K562 (cell line): ENCODE results near the gene TRAPPC1. TPM values are rescaled to one million over a fixed set of nuclear protein-coding genes. Genes with fewer than 3 reads are reported as not detected.
A peak's percentile ranks its signal among the peaks of the same experiment; 100 is the strongest.

Experiments
- ATAC-seq: fragments of 200-7000 bp; cut with Tn5 transposase; 3 replicates; pipeline ENCODE4 v1.9.1; 2020; ENCODE audit warnings: moderate library complexity
- BruUV-seq: library from RNA; stranded (reverse); fragments of 400-500 nt; replicated peaks from 2 replicates; lab custom pipeline; 2021; lab: Mats Ljungman, UMichigan
- CTCF ChIA-PET: fragments of 300-600 bp; formaldehyde crosslinking; extraction: SDS; loops from one replicate; lab custom pipeline; 2021; ENCODE audit warnings: low intra/inter-chr PET ratio; lab: Yijun Ruan, JAX
- POLR2A ChIA-PET: fragments of 300-600, 350-650 bp; sonication (Branson Sonifier 250); formaldehyde crosslinking; extraction: SDS; loops from one replicate; lab custom pipeline; 2021; ENCODE audit warnings: antibody characterized with exemption, inconsistent platforms; lab: Yijun Ruan, JAX
- DNase-seq, 4 experiments: peaks; one replicate each; pipeline versions ENCODE4 v3.0.0 to v3.0.0-alpha.2; 2011 to 2018; ENCODE audit warnings: low spot score in 3 of 4, mixed read lengths in 3 of 4; ENCODE audit errors: extremely low read depth in 1 of 4
- FAIRE-seq: peaks from 2 replicates; lab custom pipeline; 2011; peaks lifted over from hg19 to GRCh38; lab: Jason Lieb, UNC
- H2AFZ ChIP-seq: 2 replicates; pipeline ENCODE4 v1.6.0; 2011; ENCODE audit warnings: low read depth, low read length, control low read depth, inconsistent platforms
- H3K27ac ChIP-seq: fragments of 200-600 bp; 3 replicates; pipeline ENCODE4 v1.8.0; 2011; ENCODE audit warnings: low read depth, mild to moderate bottlenecking, control low read depth, inconsistent platforms, low read length, moderate library complexity, mixed read lengths; ENCODE audit errors: extremely low read depth
- H3K27me3 ChIP-seq, 2 experiments: fragments of 300-600 bp in 1 of 2; 2 replicates in 1 of 2; 3 replicates in 1 of 2; pipeline versions ENCODE4 v1.6.0 to v1.8.0; 2011; ENCODE audit warnings: inconsistent platforms in 2 of 2, low read length in 2 of 2, mild to moderate bottlenecking in 1 of 2, mixed read lengths in 1 of 2, moderate library complexity in 1 of 2; ENCODE audit not compliant: control insufficient read depth in 2 of 2, insufficient read depth in 2 of 2
- H3K36me3 ChIP-seq: fragments of 300-600 bp; 3 replicates; pipeline ENCODE4 v1.8.0; 2011; ENCODE audit warnings: mild to moderate bottlenecking, low read length, inconsistent platforms; ENCODE audit not compliant: control insufficient read depth, insufficient read depth
- H3K4me1 ChIP-seq, 2 experiments: fragments of 200-600 bp in 1 of 2; replicated peaks in 1 of 2; 2 replicates in 1 of 2; 3 replicates in 1 of 2; pipeline versions ENCODE4 v1.5.1 to v1.8.0; 2011; ENCODE audit warnings: inconsistent platforms in 2 of 2, low read length in 2 of 2, mild to moderate bottlenecking in 1 of 2, mixed read lengths in 1 of 2, moderate library complexity in 1 of 2; ENCODE audit not compliant: control insufficient read depth in 2 of 2, insufficient read depth in 2 of 2
- H3K4me2 ChIP-seq: 2 replicates; pipeline ENCODE4 v1.6.1; 2011; ENCODE audit warnings: low read length, control low read depth, inconsistent platforms, mixed read lengths; ENCODE audit not compliant: insufficient read depth
- H3K4me3 ChIP-seq: fragments of 200-600 bp; sonication (generic), shearing (Covaris generic); 2 replicates; pipeline ENCODE4 v1.5.1; 2016; ENCODE audit warnings: control low read depth, inconsistent platforms
- H3K79me2 ChIP-seq: fragments of 200-600 bp; 3 replicates; pipeline ENCODE4 v1.8.0; 2011; ENCODE audit warnings: low read length, inconsistent platforms; ENCODE audit not compliant: control insufficient read depth, insufficient read depth
- H3K9ac ChIP-seq, 2 experiments: 2 replicates each; pipeline versions ENCODE4 v1.6.0 to v1.6.1; 2011; ENCODE audit warnings: low read depth in 2 of 2, low read length in 2 of 2, control low read depth in 1 of 2, inconsistent platforms in 1 of 2, mild to moderate bottlenecking in 1 of 2, mixed read lengths in 1 of 2; ENCODE audit not compliant: insufficient read depth in 1 of 2
- H3K9me1 ChIP-seq: one replicate; pipeline ENCODE4 v1.6.0; 2011; ENCODE audit warnings: inconsistent platforms, mild to moderate bottlenecking, low read length, moderate library complexity; ENCODE audit not compliant: control insufficient read depth, insufficient read depth
- H3K9me3 ChIP-seq: replicated peaks from 2 replicates; pipeline ENCODE4 v1.5.1; 2011; ENCODE audit warnings: low read depth, low read length, inconsistent platforms; ENCODE audit not compliant: control insufficient read depth, insufficient read depth
- H4K20me1 ChIP-seq: replicated peaks from 2 replicates; pipeline ENCODE4 v1.6.1; 2011; ENCODE audit warnings: low read length, inconsistent platforms, mixed read lengths; ENCODE audit not compliant: control insufficient read depth, insufficient read depth
- CTCF ChIP-seq, 3 experiments: IDR thresholded peaks in 2 of 3; conservative IDR thresholded peaks in 1 of 3; 2 replicates each; pipeline ENCODE4 v1.5.1; 2011 to 2012; ENCODE audit warnings: low read length in 3 of 3, mild to moderate bottlenecking in 3 of 3, control low read depth in 2 of 3, improper control_type of control experiment in 1 of 3, inconsistent platforms in 1 of 3, low read depth in 1 of 3, mixed read lengths in 1 of 3, moderate library complexity in 1 of 3; ENCODE audit not compliant: insufficient read depth in 2 of 3
- FOSL1 ChIP-seq: fragments of 200-800 bp; sonication (Bioruptor generic); conservative IDR thresholded peaks from 2 replicates; pipeline ENCODE4 v1.6.1; 2016; ENCODE audit warnings: missing genetic modification characterization, missing compliant biosample characterization
- GTF2E2 ChIP-seq: fragments of 200-800 bp; sonication (Bioruptor generic); IDR thresholded peaks from 2 replicates; pipeline ENCODE4 v1.6.1; 2016; ENCODE audit warnings: missing genetic modification characterization, missing compliant biosample characterization
- KDM1A ChIP-seq, 2 experiments: fragments of 450-650 bp; IDR thresholded peaks; 2 replicates each; pipeline ENCODE4 v1.6.1; 2016; ENCODE audit warnings: mild to moderate bottlenecking in 2 of 2
- LEF1 ChIP-seq: fragments of 450-650 bp; IDR thresholded peaks from 2 replicates; pipeline ENCODE4 v1.6.1; 2016; ENCODE audit warnings: mild to moderate bottlenecking
- MAX ChIP-seq: sonication (generic); formaldehyde crosslinking; IDR thresholded peaks from 2 replicates; pipeline ENCODE4 v1.9.0; 2022; ENCODE audit warnings: mild to moderate bottlenecking, missing genetic modification reagents
- NFRKB ChIP-seq: fragments of 450-650 bp; IDR thresholded peaks from 2 replicates; pipeline ENCODE4 v1.6.1; 2016; ENCODE audit warnings: low read depth
- SOX6 ChIP-seq: fragments of 450-650 bp; IDR thresholded peaks from 2 replicates; pipeline ENCODE4 v1.6.1; 2014; ENCODE audit warnings: mild to moderate bottlenecking
- TBP ChIP-seq: optimal IDR thresholded peaks from 2 replicates; pipeline ENCODE3; 2011; ENCODE audit warnings: low read depth, low read length, improper control_type of control experiment
- TRIM24 ChIP-seq, 2 experiments: fragments of 450-650 bp; IDR thresholded peaks; 2 replicates each; pipeline ENCODE4 v1.6.1; 2016
- ZFP30 ChIP-seq: fragments of 250-450 bp; sonication (Bioruptor Pico); IDR thresholded peaks from 2 replicates; pipeline ENCODE4 v1.8.0; 2022; ENCODE audit warnings: moderate library complexity, mild to moderate bottlenecking, inconsistent platforms, borderline replicate concordance
- ZNF41 ChIP-seq: fragments of 250-450 bp; sonication (Bioruptor Pico); conservative IDR thresholded peaks from 2 replicates; pipeline ENCODE4 v1.4.0; 2020; ENCODE audit warnings: mild to moderate bottlenecking
- ZNF644 ChIP-seq: fragments of 200-800 bp; sonication (Bioruptor generic); IDR thresholded peaks from 2 replicates; pipeline ENCODE4 v1.6.1; 2016; ENCODE audit warnings: low read depth, missing genetic modification characterization, missing compliant biosample characterization
- ZNF707 ChIP-seq: fragments of 250-450 bp; sonication (Bioruptor Pico); conservative IDR thresholded peaks from 2 replicates; pipeline ENCODE4 v1.8.0; 2022; ENCODE audit warnings: inconsistent platforms, mild to moderate bottlenecking, moderate library complexity
- WGBS: fragments of 100-300 bp; shearing (Covaris generic); methylation state at CpG from one replicate; pipeline ENCODE4 v1.1.6; 2016; ENCODE audit warnings: low coverage, mixed read lengths; ENCODE audit not compliant: insufficient coverage; ENCODE audit errors: missing lambda C conversion rate; 5-methylcytosine and 5-hydroxymethylcytosine counted together
- in situ Hi-C: fragments of 300-500 bp; cut with MboI; formaldehyde crosslinking; loops from 4 replicates; pipeline ENCODE4 v1.15.0; 2018; ENCODE audit warnings: inconsistent platforms, mixed read lengths
- intact Hi-C: fragments of 100-400 bp; cut with micrococcal nuclease; formaldehyde crosslinking; loops from 2 replicates; pipeline ENCODE4 v1.14.2; 2022
- polyA plus RNA-seq, 8 experiments: library from polyadenylated mRNA; depleted of rRNA in 4 of 8; stranded (reverse) in 5 of 8; unstranded in 3 of 8; fragments of >200 nt; fragmentation: Nextera tagmentation in 2 of 8; fragmentation: Illumina TruSeq in 1 of 8; extraction: Ambion mirVana in 2 of 8; extraction: Trizol in 1 of 8; gene quantifications; 2 replicates each; pipeline versions ENCODE4 v1.2.1 to v1.2.3, GENCODE V29; 2011 to 2014; ENCODE audit warnings: inconsistent platforms in 1 of 8, missing spikeins in 1 of 8
- total RNA-seq, 7 experiments: library from RNA; depleted of rRNA in 6 of 7; stranded (reverse); fragments of >200 nt in 6 of 7; fragmentation: Illumina TruSeq in 2 of 7; extraction: Trizol in 2 of 7; gene quantifications; 2 replicates each; pipeline versions ENCODE4 v1.2.1 to v1.2.3, GENCODE V29; 2011 to 2021; ENCODE audit warnings: low replicate concordance in 1 of 7
- TF ChIP-seq, protein P1 (sequence below), 2 experiments: fragments of 450-650 bp; IDR thresholded peaks; 2 replicates each; pipeline ENCODE4 v1.6.1; 2018; ENCODE audit warnings: mild to moderate bottlenecking in 2 of 2, low read depth in 1 of 2; ENCODE audit not compliant: partially characterized antibody in 2 of 2
- TF ChIP-seq, protein P2 (sequence below): sonication (generic); formaldehyde crosslinking; IDR thresholded peaks from 2 replicates; pipeline ENCODE4 v1.5.0; 2020; ENCODE audit warnings: missing genetic modification reagents

Gene TRAPPC1
- total and polyA plus RNA-seq, 9 of the 15 experiments (the other 6 are each of a cell fraction or from before 2014, with no cell fraction given), result 11.7 to 82.8 (median 36.2) TPM

DNA sequence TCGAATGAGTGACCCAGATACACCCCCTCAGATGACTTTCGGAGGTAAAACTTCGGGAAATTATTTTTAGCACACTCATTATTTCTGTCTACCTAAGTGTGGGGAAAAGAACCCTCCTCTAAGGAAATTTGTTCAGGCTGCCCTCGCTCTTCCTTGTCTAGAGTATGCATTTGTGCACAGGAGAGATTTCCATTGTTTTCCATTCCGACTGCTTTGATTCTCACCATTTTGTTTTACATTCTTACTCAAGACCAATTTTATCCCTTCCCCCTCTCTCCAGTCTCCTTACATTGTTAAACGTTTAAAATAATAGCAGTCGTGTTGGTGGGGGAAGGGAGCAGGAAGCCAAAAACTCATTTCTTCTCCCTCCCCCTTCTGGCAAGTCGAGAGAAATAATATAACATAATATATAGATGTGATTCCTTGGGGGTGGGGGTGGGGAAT lies 44.7 kb downstream of the TRAPPC1 start:
- no TSS peak for BruUV-seq
- peaks cover 24 to 32% of the 10 kb centered on the region in 2 experiments; a peak in 4 of 5 replicates for H3K4me1 ChIP-seq
- H4K20me1 ChIP-seq, result no peaks in the 10 kb centered on the region; the same call in 1 of the 2 replicates
- 0% methylated on average over 7 of the region's 8 CpGs for WGBS
- no peak for ATAC-seq
- DNase-seq, result no peak
- H3K4me3 ChIP-seq, result peak overlapping the region; percentile 66
- H3K9me3 ChIP-seq, result no peaks in the 10 kb centered on the region
- ChIA-PET POLR2A (no interaction called here), CTCF (interaction anchor here (0.6 kb wide), 1 partner anchor 25 kb away, joined by 5 read pairs; no protein-coding TSS in a partner anchor)
- H3K9me1 ChIP-seq, result peaks cover 3% of the 10 kb centered on the region
- intact Hi-C loops (loop anchor here (2.0 kb wide), 1 partner anchor 30 kb away; the partner anchor contains the start of gene NAA38), in situ Hi-C loops (no loop called here)
- H3K9ac ChIP-seq, result peak overlapping the region; percentile 86 to 97; a peak in 3 of 4 replicates
- TF ChIP-seq GTF2E2 (tag) (peak; percentile 58; the same call in 1 of the 2 replicates), ZFP30 (CRISPR knock-in tag) (no peak), ZNF644 (tag) (0 out of 2 replicates have a peak, but pooled peaks have one; percentile 57), TRIM24 (IDR thresholded peaks at IDR 0.05) (0 out of 4 replicates have a peak, but pooled peaks of 1 of the 2 experiments have one; percentile 23), NFRKB (peak; percentile 44; the same call in 1 of the 2 replicates), MAX (CRISPR knock-in tag) (no peak), TBP (peak; percentile 44), SOX6 (peak; percentile 62; the same call in 1 of the 2 replicates), ZNF41 (CRISPR knock-in tag) (no peak), KDM1A (IDR thresholded peaks at IDR 0.05) (0 out of 4 replicates have a peak, but pooled peaks of 1 of the 2 experiments have one; percentile 10), FOSL1 (tag) (0 out of 2 replicates have a peak, but pooled peaks have one; percentile 22), LEF1 (peak; percentile 50), ZNF707 (CRISPR knock-in tag) (no peak), CTCF (IDR thresholded peaks at IDR 0.05 in 2 of 3, conservative IDR thresholded peaks at IDR 0.05 in 1 of 3; ENCODE audit: insufficient read depth in 2 of 3, low read depth in 1 of 3, low read length in 3 of 3) (0 out of 6 replicates have a peak, but pooled peaks of 1 of the 3 experiments have one; percentile 1)
- TF ChIP-seq, protein P1, sequence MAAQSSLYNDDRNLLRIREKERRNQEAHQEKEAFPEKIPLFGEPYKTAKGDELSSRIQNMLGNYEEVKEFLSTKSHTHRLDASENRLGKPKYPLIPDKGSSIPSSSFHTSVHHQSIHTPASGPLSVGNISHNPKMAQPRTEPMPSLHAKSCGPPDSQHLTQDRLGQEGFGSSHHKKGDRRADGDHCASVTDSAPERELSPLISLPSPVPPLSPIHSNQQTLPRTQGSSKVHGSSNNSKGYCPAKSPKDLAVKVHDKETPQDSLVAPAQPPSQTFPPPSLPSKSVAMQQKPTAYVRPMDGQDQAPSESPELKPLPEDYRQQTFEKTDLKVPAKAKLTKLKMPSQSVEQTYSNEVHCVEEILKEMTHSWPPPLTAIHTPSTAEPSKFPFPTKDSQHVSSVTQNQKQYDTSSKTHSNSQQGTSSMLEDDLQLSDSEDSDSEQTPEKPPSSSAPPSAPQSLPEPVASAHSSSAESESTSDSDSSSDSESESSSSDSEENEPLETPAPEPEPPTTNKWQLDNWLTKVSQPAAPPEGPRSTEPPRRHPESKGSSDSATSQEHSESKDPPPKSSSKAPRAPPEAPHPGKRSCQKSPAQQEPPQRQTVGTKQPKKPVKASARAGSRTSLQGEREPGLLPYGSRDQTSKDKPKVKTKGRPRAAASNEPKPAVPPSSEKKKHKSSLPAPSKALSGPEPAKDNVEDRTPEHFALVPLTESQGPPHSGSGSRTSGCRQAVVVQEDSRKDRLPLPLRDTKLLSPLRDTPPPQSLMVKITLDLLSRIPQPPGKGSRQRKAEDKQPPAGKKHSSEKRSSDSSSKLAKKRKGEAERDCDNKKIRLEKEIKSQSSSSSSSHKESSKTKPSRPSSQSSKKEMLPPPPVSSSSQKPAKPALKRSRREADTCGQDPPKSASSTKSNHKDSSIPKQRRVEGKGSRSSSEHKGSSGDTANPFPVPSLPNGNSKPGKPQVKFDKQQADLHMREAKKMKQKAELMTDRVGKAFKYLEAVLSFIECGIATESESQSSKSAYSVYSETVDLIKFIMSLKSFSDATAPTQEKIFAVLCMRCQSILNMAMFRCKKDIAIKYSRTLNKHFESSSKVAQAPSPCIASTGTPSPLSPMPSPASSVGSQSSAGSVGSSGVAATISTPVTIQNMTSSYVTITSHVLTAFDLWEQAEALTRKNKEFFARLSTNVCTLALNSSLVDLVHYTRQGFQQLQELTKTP (IDR thresholded peaks at IDR 0.05; ENCODE audit: low read depth in 1 of 2, partially characterized antibody in 2 of 2), result peak in 1 of 2 experiments; percentile 50
- TF ChIP-seq, protein P2, sequence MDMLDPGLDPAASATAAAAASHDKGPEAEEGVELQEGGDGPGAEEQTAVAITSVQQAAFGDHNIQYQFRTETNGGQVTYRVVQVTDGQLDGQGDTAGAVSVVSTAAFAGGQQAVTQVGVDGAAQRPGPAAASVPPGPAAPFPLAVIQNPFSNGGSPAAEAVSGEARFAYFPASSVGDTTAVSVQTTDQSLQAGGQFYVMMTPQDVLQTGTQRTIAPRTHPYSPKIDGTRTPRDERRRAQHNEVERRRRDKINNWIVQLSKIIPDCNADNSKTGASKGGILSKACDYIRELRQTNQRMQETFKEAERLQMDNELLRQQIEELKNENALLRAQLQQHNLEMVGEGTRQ (CRISPR knock-in tag), result no peak
- peaks cover 55% of the 10 kb centered on the region for H3K79me2 ChIP-seq
- no peak for FAIRE-seq
- H3K4me2 ChIP-seq, result peak overlapping the region; percentile 92
- H3K27ac ChIP-seq, result peak overlapping the region; percentile 97
- H3K36me3 ChIP-seq, result peaks cover 23% of the 10 kb centered on the region; the same call in 1 of the 3 replicates
- H2AFZ ChIP-seq, result peak overlapping the region; percentile 60
- H3K27me3 ChIP-seq, result no peaks in the 10 kb centered on the region
